K562 (cell line): ENCODE measurements around the gene FGGY.

ENCODE experiments used
- ATF2 ChIP-seq: sonication (generic); formaldehyde crosslinking; IDR thresholded peaks from 2 replicates; pipeline ENCODE4 v1.8.1; 2022; ENCODE audit warnings: missing genetic modification reagents
- RAD21 ChIP-seq, 2 experiments: fragments of 250-450 bp in 1 of 2; fragments of 450-650 bp in 1 of 2; sonication (Bioruptor Pico) in 1 of 2; formaldehyde crosslinking in 1 of 2; IDR thresholded peaks in 1 of 2; conservative IDR thresholded peaks in 1 of 2; 2 replicates each; pipeline versions ENCODE4 v1.4.0 to v1.8.0; 2020 to 2022; ENCODE audit warnings: mild to moderate bottlenecking in 2 of 2, moderate library complexity in 1 of 2
- REST ChIP-seq, 2 experiments: fragments of 450-650 bp; formaldehyde crosslinking in 1 of 2; IDR thresholded peaks; 2 replicates each; pipeline versions ENCODE4 v1.4.0 to v1.6.1; 2014 to 2020; ENCODE audit warnings: mild to moderate bottlenecking in 2 of 2, borderline replicate concordance in 1 of 2, low read depth in 1 of 2
- SMARCA5 ChIP-seq: fragments of 450-650 bp; IDR thresholded peaks from 2 replicates; pipeline ENCODE4 v1.6.1; 2016

- TF ChIP-seq REST (IDR thresholded peaks at IDR 0.05; ENCODE audit: borderline replicate concordance) (peak; percentile 46; the same call in 1 of the 2 replicates), REST (CRISPR knock-in tag; IDR thresholded peaks at IDR 0.05; ENCODE audit: low read depth) (no peak), RAD21 (CRISPR knock-in tag; conservative IDR thresholded peaks at IDR 0.05 in 1 of 2, IDR thresholded peaks at IDR 0.05 in 1 of 2) (no peak), ATF2 (CRISPR knock-in tag) (no peak), SMARCA5 (no peak)
Measured at GRCh38 chr1:59342801-59343575, 46.1 kb downstream of the FGGY start.
